Amygdala (tissue), 56 donors: ENCODE data around the gene BCL2L1.
A peak's percentile ranks its signal among the peaks of the same experiment; 100 is the strongest.
"Not testable (repeated sequence)": the region's sequence is repeated elsewhere in the genome, so short reads cannot be mapped to it uniquely, and the experiment has no call there.

Source experiments
- DNase-seq, 56 donors: peaks; one replicate each; lab custom pipeline; 2025; lab: John Stamatoyannopoulos, UW

Gene BCL2L1

GRCh38 chr20:31678389-31679356, 44.0 kb downstream of the BCL2L1 start:
- no peak for DNase-seq

GRCh38 chr20:31677553-31678260, 45.0 kb downstream of the BCL2L1 start:
- DNase-seq = no peak

DNA sequence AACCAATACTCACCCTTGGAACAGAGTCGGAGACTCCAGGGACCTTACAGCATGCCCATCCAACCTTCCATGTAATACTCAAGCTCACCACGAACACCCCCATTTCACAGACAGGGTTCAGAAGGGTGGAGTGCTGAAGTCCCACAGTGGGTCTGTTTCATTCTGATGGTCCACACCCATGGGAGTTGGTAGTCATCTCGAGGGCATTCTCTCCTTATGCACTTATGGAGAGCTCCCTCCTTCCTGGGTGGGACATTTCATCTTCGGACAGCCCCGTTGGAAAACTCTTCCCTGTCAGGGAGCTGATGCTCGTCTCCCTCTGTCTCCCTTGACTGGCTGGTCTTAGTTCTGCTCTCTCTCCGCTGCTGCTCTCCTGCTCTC, 46.1 kb downstream of the BCL2L1 start:
- DNase-seq = no peak

DNA sequence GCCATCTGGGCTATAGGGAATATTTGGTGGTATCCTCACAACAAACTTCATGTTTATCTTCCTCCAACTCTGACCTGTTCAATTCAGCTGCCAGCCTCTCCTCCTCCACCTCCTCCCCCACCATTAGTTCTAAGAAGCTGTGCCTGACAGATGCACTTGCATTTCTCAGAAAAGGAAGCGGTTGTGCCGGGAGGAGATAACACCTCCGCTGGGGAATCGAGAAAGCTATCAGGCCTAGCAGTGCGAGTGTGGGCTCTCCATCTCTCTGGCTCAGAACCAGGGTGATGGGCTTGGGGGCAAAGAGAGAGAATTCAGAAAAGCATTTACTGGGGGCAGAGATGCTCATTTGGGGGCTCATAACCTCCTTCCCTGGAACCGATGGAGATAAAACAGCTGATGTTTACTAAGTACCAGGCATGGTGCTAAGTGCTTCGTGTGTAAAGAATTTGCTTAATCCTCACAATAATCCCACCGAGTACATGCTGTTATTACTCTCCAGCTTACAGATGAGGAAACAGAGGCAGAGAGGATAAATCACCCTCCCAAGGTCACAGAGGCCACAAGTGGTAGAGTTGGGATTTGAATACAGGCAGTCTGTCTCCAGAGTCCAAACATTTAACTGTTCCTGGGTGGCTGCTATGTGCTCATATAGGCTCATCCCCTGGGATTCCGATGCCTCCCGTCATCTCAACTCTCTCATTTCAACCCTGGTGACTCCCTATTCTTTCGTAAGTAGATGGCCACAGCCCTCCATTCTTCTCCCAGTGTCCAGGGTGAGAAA, 46.6 kb downstream of the BCL2L1 start:
- peak in 13 of 56 donors; percentile 7 to 40 (median 22) for DNase-seq

GRCh38 chr20:31674895-31675827, 47.5 kb downstream of the BCL2L1 start:
- DNase-seq = peak in 49 of 56 donors; percentile 12 to 76 (median 44)

- DNase-seq = no peak
These were observed 48.7 kb downstream of the BCL2L1 start for GRCh38 chr20:31673943-31674463.

DNA sequence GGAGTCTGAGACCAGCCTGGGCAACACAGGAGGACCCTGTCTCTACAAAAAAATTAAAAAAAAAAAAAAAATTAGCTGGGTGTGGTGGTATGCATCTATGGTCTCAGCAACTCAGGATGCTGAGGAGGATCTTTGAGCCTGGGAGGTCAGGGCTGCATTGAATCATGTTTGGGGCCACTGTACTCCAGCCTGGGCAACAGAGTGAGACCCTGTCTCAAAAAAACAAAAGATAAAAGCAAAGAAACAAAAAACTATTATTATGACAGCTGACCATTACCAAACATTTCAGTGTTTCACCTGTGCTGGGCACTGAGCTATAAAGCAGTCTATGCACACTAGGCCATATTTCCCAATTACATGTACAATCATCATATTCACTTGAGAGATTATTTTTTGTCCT, 49.2 kb downstream of the BCL2L1 start:
- no peak for DNase-seq

DNA sequence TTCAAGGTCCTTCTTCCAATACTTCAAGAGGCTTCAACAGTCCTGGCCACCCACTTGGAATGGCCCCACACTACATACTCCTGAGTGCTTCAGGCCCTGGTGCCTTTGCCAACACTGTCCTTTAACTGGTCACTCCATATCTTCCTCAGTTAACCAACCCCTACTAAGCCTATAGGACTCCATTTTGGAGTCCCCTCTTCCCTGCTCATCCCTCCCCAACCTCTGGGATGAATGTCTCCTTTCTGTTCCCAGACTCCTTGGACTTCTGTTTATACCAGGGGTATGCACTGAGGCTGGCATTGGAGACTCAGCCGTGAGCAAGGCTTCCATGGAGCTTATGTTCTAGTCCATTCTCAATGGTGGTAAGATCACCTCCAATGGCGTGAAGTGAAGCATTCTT, 51.3 kb downstream of the BCL2L1 start:
- DNase-seq = peak in 1 of 56 donors; percentile 24

DNA sequence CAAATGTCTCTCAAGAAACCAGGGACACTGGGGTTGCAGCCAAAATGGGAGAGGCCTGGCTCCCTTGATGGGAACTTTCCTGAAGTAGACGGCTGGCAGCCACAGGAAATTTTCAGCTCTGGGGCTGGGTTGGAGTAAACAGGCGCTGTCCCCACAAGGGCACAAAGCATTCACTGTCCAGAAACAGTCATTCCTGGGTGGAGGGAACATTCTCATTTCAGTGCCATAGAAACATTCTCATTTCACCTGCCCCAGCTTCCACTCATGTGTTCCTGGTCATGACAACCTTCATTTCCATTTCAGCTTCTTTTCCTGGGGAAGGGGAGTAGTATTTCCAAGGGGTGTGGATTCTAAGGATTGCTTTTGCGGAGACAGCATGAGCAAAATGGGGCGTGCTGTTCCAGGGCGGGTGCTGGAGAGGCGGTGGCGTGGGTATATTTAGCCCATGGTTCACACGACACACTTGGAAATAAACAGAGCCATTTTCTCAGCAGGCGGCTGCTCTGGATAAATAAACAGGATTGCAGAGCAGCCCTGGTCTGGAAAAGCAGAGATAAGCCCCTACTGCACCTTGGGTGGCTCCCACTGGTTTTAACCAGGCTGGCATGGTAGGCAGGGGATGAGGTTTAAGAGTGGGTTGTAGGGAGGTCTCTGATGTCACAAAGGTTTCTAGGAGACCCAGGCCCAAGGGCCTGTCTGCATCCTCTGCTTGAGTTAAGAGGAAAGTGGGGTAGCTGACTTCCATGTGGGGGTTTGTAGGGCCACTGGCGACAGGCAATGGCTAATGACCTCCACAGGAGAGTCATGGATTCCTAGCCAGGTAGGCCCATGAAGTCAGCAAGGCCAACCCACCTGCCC, 52.1 kb downstream of the BCL2L1 start:
- DNase-seq = peak in 53 of 56 donors; percentile 26 to 93 (median 73)

DNA sequence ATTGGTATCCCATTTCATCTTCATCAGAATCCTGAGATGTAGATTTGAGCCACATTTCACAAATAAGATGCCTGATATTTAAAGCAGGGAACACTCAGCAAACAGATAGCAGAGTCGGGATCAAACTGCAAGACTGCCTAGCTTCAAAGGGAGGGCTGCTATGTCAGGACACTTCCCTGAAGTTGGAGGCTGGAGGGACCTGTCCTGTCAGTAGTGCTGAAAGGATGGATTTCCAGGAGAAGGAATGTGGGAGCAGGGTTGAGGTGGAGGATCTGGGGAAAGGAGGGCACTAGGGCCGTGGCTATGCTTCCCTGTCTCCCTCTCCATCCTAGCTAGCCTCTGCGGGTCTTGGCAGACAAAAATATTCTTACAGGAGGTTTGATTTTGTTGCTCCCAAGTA, 52.8 kb downstream of the BCL2L1 start:
- DNase-seq = peak in 2 of 56 donors; percentile 45 to 52

DNA sequence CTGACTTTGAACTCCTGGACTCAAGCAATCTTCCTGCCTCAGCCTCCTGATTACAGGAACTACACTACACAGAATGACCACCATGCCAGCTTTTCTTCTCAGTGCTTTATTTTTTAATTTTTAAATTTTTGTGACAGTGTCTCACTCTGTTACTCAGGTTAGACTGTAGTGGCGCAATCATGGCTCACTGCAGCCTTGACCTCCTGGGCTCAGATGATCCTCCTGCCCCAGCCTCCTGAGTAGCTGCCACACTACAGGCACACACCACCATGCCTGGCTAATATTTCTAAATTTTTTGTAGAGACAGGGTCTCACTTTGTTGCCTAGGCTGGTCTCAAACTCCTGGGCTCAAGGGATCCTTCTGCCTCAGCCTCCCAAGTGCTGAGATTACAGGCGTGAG, 53.7 kb downstream of the BCL2L1 start:
- not testable (repeated sequence) for DNase-seq

DNA sequence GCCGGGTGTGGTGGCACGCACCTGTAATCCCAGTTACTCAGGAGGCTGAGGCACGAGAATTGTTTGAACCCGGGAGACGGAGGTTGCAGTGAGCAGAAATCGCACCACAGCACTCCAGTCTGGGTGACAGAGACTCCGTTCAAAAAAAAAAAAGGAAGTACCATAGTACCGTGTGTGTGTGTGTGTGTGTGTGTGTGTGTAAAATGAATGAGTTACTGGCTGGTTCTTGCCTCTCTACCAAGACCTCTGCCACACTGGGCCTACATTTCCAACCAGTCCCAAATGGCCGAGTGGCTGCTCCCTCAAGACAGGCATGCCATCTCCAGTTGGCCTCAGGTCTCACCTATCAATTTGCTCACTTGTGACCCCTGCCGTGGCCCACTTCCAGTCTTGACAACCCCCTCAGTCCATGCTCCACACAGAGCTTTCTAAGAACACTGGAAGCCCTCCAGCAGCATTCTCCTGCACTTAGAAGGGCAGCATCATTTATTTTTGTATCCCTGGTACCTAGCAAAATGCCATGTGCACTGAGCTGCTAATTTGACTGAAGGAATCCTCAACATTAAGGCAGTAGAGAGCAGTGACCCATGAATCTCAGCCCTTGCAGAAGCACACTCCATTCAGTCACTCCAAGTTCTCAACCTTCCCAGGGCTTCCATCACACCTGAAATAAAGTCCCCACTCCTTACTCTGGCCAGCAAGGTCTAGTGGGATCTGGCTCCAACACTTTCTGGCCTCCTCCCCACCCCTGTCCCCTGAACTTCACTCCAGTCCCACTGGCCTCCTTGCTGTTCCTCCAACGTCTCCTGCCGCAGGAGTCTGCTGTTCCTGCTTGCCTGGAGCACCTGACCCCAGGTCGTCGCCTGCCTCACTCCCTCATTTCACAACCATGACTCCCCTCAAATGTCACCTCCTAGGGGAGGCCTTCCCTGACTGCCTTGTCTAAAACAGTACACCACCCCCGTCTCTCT, 55.1 kb downstream of the BCL2L1 start:
- peak in 1 of 56 donors; percentile 31 for DNase-seq

DNA sequence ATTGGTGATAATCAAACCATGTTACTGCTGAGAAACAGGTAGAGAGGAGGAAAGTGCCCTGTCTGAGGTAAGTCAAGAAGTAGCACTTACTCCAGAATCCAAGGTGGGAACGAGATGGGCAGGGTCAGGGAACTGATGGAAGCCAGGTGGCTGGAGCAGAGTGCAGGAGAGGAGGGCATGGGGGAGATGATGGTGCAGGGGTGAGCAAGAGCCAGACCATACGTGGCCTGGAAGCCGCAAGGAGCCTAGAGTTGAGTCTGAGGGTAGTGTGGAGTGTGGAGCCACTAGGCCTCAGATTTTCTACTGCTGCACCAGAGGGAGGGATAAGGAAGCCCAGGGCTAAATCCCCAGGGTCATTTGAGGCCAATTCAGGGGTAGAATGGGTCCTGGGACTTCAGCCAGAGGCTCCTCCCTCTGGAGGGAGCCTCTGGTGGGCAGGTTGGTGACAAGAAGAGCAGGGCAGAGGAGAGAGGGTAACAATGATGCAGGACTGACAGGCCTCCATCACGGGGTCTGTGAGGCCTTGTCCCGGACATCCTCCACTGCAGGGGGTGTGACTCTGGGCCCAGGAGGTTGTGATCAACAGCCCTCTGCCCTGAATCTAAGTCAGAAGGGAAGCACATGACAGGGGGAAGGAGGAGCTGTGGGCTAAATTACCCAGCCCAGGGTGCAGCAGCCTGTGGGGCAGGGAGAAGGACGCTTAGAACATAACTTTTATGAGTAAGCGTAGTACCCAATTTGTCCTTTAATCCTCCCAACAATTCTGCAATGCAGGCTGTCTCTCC, 56.2 kb downstream of the BCL2L1 start:
- DNase-seq = peak in 40 of 56 donors; percentile 6 to 65 (median 31)

GRCh38 chr20:31665753-31666152, 56.9 kb downstream of the BCL2L1 start:
- DNase-seq = no peak

DNA sequence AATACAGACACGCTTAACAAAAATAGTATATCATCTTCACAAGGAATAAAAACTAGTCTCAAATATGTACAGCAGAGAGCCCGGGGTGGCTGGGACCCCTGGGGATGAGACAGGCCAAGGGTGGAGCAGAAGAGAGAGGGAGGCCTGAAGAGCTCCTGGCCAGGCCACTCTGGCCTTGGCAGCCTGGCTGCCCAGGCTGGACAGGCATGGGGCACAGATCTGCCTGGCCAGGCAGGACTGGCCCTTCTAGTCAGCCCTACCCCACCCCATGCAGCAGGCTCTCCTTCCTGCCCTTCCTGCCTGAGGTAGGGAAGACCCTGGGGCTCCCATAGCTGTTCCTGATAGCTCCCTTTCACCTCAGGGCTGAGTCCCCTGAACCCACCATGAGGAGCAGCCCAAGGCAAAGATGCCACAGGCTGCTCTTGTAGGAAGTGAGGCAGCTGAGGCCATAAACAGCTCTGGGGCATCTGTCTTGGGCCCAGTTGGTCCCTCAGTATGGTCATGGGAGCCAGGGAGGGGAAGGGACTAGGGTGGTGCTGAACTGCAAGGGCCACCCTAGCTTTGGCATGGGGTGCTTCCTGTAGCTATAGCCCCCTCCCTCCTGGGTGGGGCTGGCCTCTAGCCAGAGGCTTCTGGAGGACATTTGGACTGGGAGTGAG, 57.8 kb downstream of the BCL2L1 start:
- peak in 2 of 56 donors; percentile 27 to 64 for DNase-seq
